ENCODE results near the gene KLF2. TPM values are rescaled to one million over a fixed set of nuclear protein-coding genes. Genes with fewer than 3 reads are reported as not detected.

Gene KLF2
- total and polyA plus RNA-seq, 2 of the 13 experiments (the other 11 are each of a cell fraction or from before 2014, with no cell fraction given): not detected

DNA sequence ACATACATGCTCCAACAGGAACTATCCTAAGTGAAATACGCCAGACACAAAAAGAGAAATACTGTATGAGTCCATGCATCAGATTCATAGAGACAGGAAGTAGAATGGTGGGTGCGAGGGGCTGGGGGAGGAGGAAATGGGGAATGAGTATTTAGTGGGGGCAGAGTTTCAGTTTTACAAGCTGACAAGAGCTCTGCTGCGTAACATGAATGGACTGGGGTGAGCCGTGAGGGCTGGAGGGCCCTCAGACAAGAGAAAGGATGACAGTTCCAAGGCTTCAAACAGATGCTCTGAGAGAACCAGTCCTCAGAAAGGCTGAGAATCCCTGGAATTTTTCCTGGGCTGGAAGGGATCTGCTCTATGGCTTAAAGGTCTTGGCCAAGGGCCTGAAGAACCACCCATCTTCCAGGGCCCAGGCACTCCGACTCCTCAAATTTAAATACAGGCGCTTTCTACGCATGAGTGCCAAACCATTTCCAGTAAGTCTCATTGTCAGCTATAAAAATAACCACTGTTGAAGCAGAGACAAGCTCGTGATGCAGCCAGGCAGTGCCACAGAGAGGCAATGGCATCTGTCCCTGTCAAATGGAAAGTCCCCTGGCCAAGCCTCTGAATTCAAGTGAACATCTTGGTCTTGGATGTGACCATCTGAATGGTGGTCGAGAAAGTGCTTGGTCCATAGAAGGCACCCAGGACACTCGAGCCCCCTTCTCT, 17.5 kb downstream of the KLF2 start (continued):
- TF ChIP-seq, protein P1, sequence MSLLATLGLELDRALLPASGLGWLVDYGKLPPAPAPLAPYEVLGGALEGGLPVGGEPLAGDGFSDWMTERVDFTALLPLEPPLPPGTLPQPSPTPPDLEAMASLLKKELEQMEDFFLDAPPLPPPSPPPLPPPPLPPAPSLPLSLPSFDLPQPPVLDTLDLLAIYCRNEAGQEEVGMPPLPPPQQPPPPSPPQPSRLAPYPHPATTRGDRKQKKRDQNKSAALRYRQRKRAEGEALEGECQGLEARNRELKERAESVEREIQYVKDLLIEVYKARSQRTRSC (CRISPR knock-in tag; IDR thresholded peaks at IDR 0.05; ENCODE audit: low read depth): no peak
- TF ChIP-seq, protein P2, sequence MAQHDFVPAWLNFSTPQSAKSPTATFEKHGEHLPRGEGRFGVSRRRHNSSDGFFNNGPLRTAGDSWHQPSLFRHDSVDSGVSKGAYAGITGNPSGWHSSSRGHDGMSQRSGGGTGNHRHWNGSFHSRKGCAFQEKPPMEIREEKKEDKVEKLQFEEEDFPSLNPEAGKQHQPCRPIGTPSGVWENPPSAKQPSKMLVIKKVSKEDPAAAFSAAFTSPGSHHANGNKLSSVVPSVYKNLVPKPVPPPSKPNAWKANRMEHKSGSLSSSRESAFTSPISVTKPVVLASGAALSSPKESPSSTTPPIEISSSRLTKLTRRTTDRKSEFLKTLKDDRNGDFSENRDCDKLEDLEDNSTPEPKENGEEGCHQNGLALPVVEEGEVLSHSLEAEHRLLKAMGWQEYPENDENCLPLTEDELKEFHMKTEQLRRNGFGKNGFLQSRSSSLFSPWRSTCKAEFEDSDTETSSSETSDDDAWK (CRISPR knock-in tag; IDR thresholded peaks at IDR 0.05): no peak
- TF ChIP-seq ZNF30 (CRISPR knock-in tag; IDR thresholded peaks at IDR 0.05): no peak
- TF ChIP-seq, protein P3, sequence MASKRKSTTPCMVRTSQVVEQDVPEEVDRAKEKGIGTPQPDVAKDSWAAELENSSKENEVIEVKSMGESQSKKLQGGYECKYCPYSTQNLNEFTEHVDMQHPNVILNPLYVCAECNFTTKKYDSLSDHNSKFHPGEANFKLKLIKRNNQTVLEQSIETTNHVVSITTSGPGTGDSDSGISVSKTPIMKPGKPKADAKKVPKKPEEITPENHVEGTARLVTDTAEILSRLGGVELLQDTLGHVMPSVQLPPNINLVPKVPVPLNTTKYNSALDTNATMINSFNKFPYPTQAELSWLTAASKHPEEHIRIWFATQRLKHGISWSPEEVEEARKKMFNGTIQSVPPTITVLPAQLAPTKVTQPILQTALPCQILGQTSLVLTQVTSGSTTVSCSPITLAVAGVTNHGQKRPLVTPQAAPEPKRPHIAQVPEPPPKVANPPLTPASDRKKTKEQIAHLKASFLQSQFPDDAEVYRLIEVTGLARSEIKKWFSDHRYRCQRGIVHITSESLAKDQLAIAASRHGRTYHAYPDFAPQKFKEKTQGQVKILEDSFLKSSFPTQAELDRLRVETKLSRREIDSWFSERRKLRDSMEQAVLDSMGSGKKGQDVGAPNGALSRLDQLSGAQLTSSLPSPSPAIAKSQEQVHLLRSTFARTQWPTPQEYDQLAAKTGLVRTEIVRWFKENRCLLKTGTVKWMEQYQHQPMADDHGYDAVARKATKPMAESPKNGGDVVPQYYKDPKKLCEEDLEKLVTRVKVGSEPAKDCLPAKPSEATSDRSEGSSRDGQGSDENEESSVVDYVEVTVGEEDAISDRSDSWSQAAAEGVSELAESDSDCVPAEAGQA (IDR thresholded peaks at IDR 0.05; ENCODE audit: low read depth): no peak
- TF ChIP-seq, protein P3 (CRISPR knock-in tag; IDR thresholded peaks at IDR 0.05; ENCODE audit: borderline replicate concordance): no peak
- TF ChIP-seq BHLHE40 (IDR thresholded peaks at IDR 0.05; ENCODE audit: low read length): no peak

Data from HepG2 (cell line).